GM12878 (cell line): ENCODE results near the gene LEKR1. TPM values are rescaled to one million over a fixed set of nuclear protein-coding genes. Genes with fewer than 3 reads are reported as not detected.

Experiments used
- ATAC-seq: fragments of 200-7000 bp; cut with Tn5 transposase; 3 replicates; pipeline ENCODE4 v1.9.1; 2020; ENCODE audit warnings: mild to moderate bottlenecking, moderate library complexity
- BruUV-seq: library from RNA; stranded (reverse); fragments of 400-500 nt; replicated peaks from 2 replicates; lab custom pipeline; 2021; lab: Mats Ljungman, UMichigan
- CTCF ChIA-PET: fragments of 300-600 bp; sonication (Branson Sonifier 250); formaldehyde crosslinking; extraction: SDS; loops from one replicate; lab custom pipeline; 2021; ENCODE audit warnings: inconsistent platforms; lab: Yijun Ruan, JAX
- POLR2A ChIA-PET: fragments of 350-600 bp; formaldehyde crosslinking; extraction: SDS; loops from one replicate; lab custom pipeline; 2021; ENCODE audit warnings: inconsistent platforms; lab: Charles Lee
- RAD21 ChIA-PET: fragments of 300-600 bp; sonication (Branson Sonifier 250); formaldehyde crosslinking; loops from one replicate; lab custom pipeline; 2023; ENCODE audit warnings: antibody characterized with exemption; ENCODE audit not compliant: unreplicated experiment; lab: Charles Lee
- SMC1A ChIA-PET: fragments of 300-600 bp; sonication (Branson Sonifier 250); formaldehyde crosslinking; loops from one replicate; lab custom pipeline; 2023; ENCODE audit not compliant: unreplicated experiment, uncharacterized antibody; lab: Charles Lee
- DNase-seq: peaks from one replicate; pipeline ENCODE4 v3.0.0-alpha.2; 2011; ENCODE audit warnings: low read depth, low spot score
- FAIRE-seq: peaks from 3 replicates; lab custom pipeline; 2011; peaks lifted over from hg19 to GRCh38; lab: Jason Lieb, UNC
- H2AFZ ChIP-seq: 2 replicates; pipeline ENCODE4 v1.6.0; 2011; ENCODE audit warnings: low read depth, low read length, control low read depth; ENCODE audit not compliant: control insufficient read depth
- H3K27ac ChIP-seq: 2 replicates; pipeline ENCODE4 v1.5.1; 2011; ENCODE audit warnings: control low read depth; ENCODE audit not compliant: control insufficient read depth, insufficient read depth
- H3K27me3 ChIP-seq, 2 experiments: replicated peaks in 1 of 2; 2 replicates each; pipeline versions ENCODE4 v1.6.0 to v1.6.1; 2011; ENCODE audit warnings: low read length in 1 of 2; ENCODE audit not compliant: control insufficient read depth in 2 of 2, insufficient read depth in 2 of 2
- H3K36me3 ChIP-seq, 2 experiments: 2 replicates each; pipeline ENCODE4 v1.5.1; 2011; ENCODE audit warnings: low read length in 1 of 2; ENCODE audit not compliant: control insufficient read depth in 2 of 2, insufficient read depth in 2 of 2
- H3K4me1 ChIP-seq: 2 replicates; pipeline ENCODE4 v1.6.1; 2011; ENCODE audit warnings: mild to moderate bottlenecking, low read length, moderate library complexity, mixed read lengths; ENCODE audit not compliant: control insufficient read depth, insufficient read depth
- H3K4me2 ChIP-seq: 2 replicates; pipeline ENCODE4 v1.6.0; 2011; ENCODE audit warnings: control low read depth; ENCODE audit not compliant: control insufficient read depth, insufficient read depth
- H3K4me3 ChIP-seq: fragments of 200-600 bp; sonication (generic); 2 replicates; pipeline ENCODE4 v1.5.1; 2016
- H3K79me2 ChIP-seq: 2 replicates; pipeline ENCODE4 v1.6.0; 2011; ENCODE audit warnings: low read length; ENCODE audit not compliant: control insufficient read depth, insufficient read depth
- H3K9ac ChIP-seq: 2 replicates; pipeline ENCODE4 v1.8.0; 2011; ENCODE audit warnings: low read length, control low read depth, mixed read lengths; ENCODE audit not compliant: control insufficient read depth, insufficient read depth
- H3K9me3 ChIP-seq: replicated peaks from 3 replicates; pipeline ENCODE4 v1.5.1; 2011; ENCODE audit warnings: mild to moderate bottlenecking, low read length; ENCODE audit not compliant: control insufficient read depth, insufficient read depth
- H4K20me1 ChIP-seq: 2 replicates; pipeline ENCODE4 v1.6.0; 2011; ENCODE audit not compliant: control insufficient read depth, insufficient read depth
- ASH2L ChIP-seq: fragments of 300-600, 200-600 bp; sonication (generic); IDR thresholded peaks from 2 replicates; pipeline ENCODE4 v1.6.1; 2017; ENCODE audit warnings: low read depth, mild to moderate bottlenecking, borderline replicate concordance
- ATF2 ChIP-seq: IDR thresholded peaks from 2 replicates; pipeline ENCODE4 v1.6.1; 2012; ENCODE audit warnings: low read length, inconsistent platforms
- BACH1 ChIP-seq: fragments of 450-650 bp; IDR thresholded peaks from 2 replicates; pipeline ENCODE4 v1.6.1; 2017; ENCODE audit warnings: mild to moderate bottlenecking, borderline replicate concordance
- BCL11A ChIP-seq: IDR thresholded peaks from 2 replicates; pipeline ENCODE4 v1.6.1; 2011; ENCODE audit warnings: low read depth, low read length
- CBFB ChIP-seq: IDR thresholded peaks from 2 replicates; pipeline ENCODE4 v1.6.1; 2016; ENCODE audit warnings: antibody characterized with exemption, low read depth
- CHD4 ChIP-seq: fragments of 200-600 bp; sonication (generic); IDR thresholded peaks from 2 replicates; pipeline ENCODE4 v1.6.1; 2016; ENCODE audit warnings: mild to moderate bottlenecking
- DPF2 ChIP-seq: fragments of 450-650 bp; IDR thresholded peaks from 2 replicates; pipeline ENCODE4 v1.6.1; 2017; ENCODE audit warnings: mild to moderate bottlenecking
- EGR1 ChIP-seq, 2 experiments: IDR thresholded peaks; 1 replicate in 1 of 2; 2 replicates in 1 of 2; pipeline ENCODE4 v1.6.1; 2011 to 2012; ENCODE audit warnings: low read depth in 2 of 2, low read length in 2 of 2, borderline replicate concordance in 1 of 2, mild to moderate bottlenecking in 1 of 2, moderate library complexity in 1 of 2
- ELK1 ChIP-seq: IDR thresholded peaks from 2 replicates; pipeline ENCODE4 v1.6.1; 2012; ENCODE audit warnings: low read depth, low read length, improper control_type of control experiment
- ESRRA ChIP-seq: IDR thresholded peaks from 2 replicates; pipeline ENCODE4 v1.6.1; 2012; ENCODE audit warnings: mild to moderate bottlenecking, low read length, improper control_type of control experiment
- IKZF1 ChIP-seq: fragments of 450-650 bp; conservative IDR thresholded peaks from 2 replicates; pipeline ENCODE4 v1.6.1; 2017; ENCODE audit warnings: antibody characterized with exemption, mild to moderate bottlenecking
- KDM1A ChIP-seq: fragments of 200-600 bp; sonication (generic); IDR thresholded peaks from 2 replicates; pipeline ENCODE4 v1.6.1; 2016; ENCODE audit warnings: borderline replicate concordance
- MTA2 ChIP-seq: fragments of 450-650 bp; IDR thresholded peaks from 2 replicates; pipeline ENCODE4 v1.6.1; 2016; ENCODE audit warnings: low read depth, mild to moderate bottlenecking, moderate library complexity
- NBN ChIP-seq: fragments of 450-650 bp; IDR thresholded peaks from 2 replicates; pipeline ENCODE4 v1.6.1; 2016
- NR2C1 ChIP-seq: fragments of 450-650 bp; IDR thresholded peaks from 2 replicates; pipeline ENCODE4 v1.6.1; 2017; ENCODE audit warnings: antibody characterized with exemption, mild to moderate bottlenecking, moderate library complexity
- TARDBP ChIP-seq: IDR thresholded peaks from 2 replicates; pipeline ENCODE4 v1.6.1; 2016; ENCODE audit warnings: borderline replicate concordance
- TCF7 ChIP-seq: IDR thresholded peaks from 2 replicates; pipeline ENCODE4 v1.6.1; 2014; ENCODE audit warnings: antibody characterized with exemption, borderline replicate concordance
- ZBED1 ChIP-seq: IDR thresholded peaks from 2 replicates; pipeline ENCODE4 v1.6.1; 2016; ENCODE audit warnings: borderline replicate concordance
- ZBTB4 ChIP-seq: fragments of 450-650 bp; formaldehyde crosslinking; IDR thresholded peaks from 2 replicates; pipeline ENCODE4 v1.4.0; 2022; ENCODE audit warnings: mild to moderate bottlenecking, moderate library complexity
- in situ Hi-C: fragments of 300-500 bp; cut with MboI; formaldehyde crosslinking; loops from 9 replicates; pipeline ENCODE4 v1.14.3; 2018; ENCODE audit warnings: mixed read lengths
- intact Hi-C: fragments of 100-400 bp; cut with micrococcal nuclease; formaldehyde crosslinking; loops from one replicate; pipeline ENCODE4 v1.14.2; 2022; ENCODE audit not compliant: unreplicated experiment
- polyA plus RNA-seq, 11 experiments: library from polyadenylated mRNA; depleted of rRNA in 4 of 11; unstranded in 6 of 11; stranded (reverse) in 5 of 11; fragments of >200 nt; fragmentation: Nextera tagmentation in 4 of 11; fragmentation: Illumina TruSeq in 1 of 11; extraction: Ambion mirVana in 4 of 11; extraction: Trizol in 1 of 11; gene quantifications; 1 replicate in 1 of 11; 2 replicates in 10 of 11; pipeline versions ENCODE4 v1.2.1 to v1.2.3, GENCODE V29; 2011 to 2016; ENCODE audit warnings: inconsistent platforms in 2 of 11, missing spikeins in 2 of 11, low read depth in 1 of 11
- total RNA-seq, 4 experiments: library from RNA; depleted of rRNA in 3 of 4; stranded (reverse); fragments of >200 nt in 3 of 4; fragmentation: Illumina TruSeq in 1 of 4; extraction: Trizol in 1 of 4; gene quantifications; 2 replicates each; pipeline versions ENCODE4 v1.2.1 to v1.2.3, GENCODE V29; 2013 to 2021

Gene LEKR1
- total and polyA plus RNA-seq, 10 of the 15 experiments (the other 5 are each of a cell fraction or from before 2014, with no cell fraction given) = 0.48 to 3.2 (median 1.3) TPM

- TF ChIP-seq ZBTB4 (no peak), ATF2 (no peak)
These were observed 154.9 kb downstream of the LEKR1 start (continued) for GRCh38 chr3:156981005-156981404.

GRCh38 chr3:156983559-156983958 lies 157.4 kb downstream of the LEKR1 start:
- no peak for DNase-seq
- no peak for ATAC-seq
- H3K27me3 ChIP-seq = no peaks in the 10 kb centered on the region
- H4K20me1 ChIP-seq = no peaks in the 10 kb centered on the region
- in situ Hi-C loops = no loop called here
- SMC1A ChIA-PET = interaction anchor here (0.9 kb wide), 1 partner anchor 9 kb away, joined by 4 read pairs; no protein-coding TSS in a partner anchor
- CTCF ChIA-PET = no interaction called here
- H3K4me1 ChIP-seq = peaks cover 6% of the 10 kb centered on the region
- TF ChIP-seq NR2C1 (no peak), EGR1 (IDR thresholded peaks at IDR 0.05; ENCODE audit: borderline replicate concordance in 1 of 2, low read depth in 2 of 2, low read length in 2 of 2) (no peak), NBN (no peak), ELK1 (no peak), KDM1A (no peak), ASH2L (no peak), IKZF1 (no peak), ZBED1 (no peak), CBFB (no peak), TCF7 (no peak), BACH1 (no peak), DPF2 (no peak), BCL11A (no peak), TARDBP (no peak), ESRRA (no peak), ATF2 (no peak), CHD4 (no peak), MTA2 (no peak)
- RAD21 ChIA-PET = no interaction called here
- intact Hi-C loops = no loop called here
- no peak overlapping the region for H2AFZ ChIP-seq
- no peak overlapping the region for H3K4me2 ChIP-seq
- no peaks in the 10 kb centered on the region for H3K79me2 ChIP-seq
- no TSS peak for BruUV-seq
- no peak overlapping the region for H3K4me3 ChIP-seq
- H3K9me3 ChIP-seq = no peaks in the 10 kb centered on the region
- no peak for FAIRE-seq
- H3K27ac ChIP-seq = no peak overlapping the region
- H3K36me3 ChIP-seq = no peaks in the 10 kb centered on the region
- POLR2A ChIA-PET = no interaction called here
- H3K9ac ChIP-seq = no peak overlapping the region
